Smooth muscle cell (in vitro differentiated cells): ENCODE measurements around the gene SQSTM1. TPM values are rescaled to one million over a fixed set of nuclear protein-coding genes. Genes with fewer than 3 reads are reported as not detected.

Experiments
- DNase-seq: peaks from one replicate; lab custom pipeline; 2025; ENCODE audit not compliant: unreplicated experiment; lab: John Stamatoyannopoulos, UW
- H2AFZ ChIP-seq: fragments of 200-600 bp; sonication (generic); 2 replicates; pipeline ENCODE4 v1.6.0; 2016; ENCODE audit warnings: antibody characterized with exemption, low read depth, mild to moderate bottlenecking
- H3F3A ChIP-seq: fragments of 200-600 bp; sonication (generic); 2 replicates; pipeline ENCODE4 v1.6.0; 2017; ENCODE audit warnings: antibody characterized with exemption, low read depth
- H3K27ac ChIP-seq: fragments of 200-600 bp; sonication (generic); 2 replicates; pipeline ENCODE4 v1.5.1; 2016; ENCODE audit warnings: low read depth, mild to moderate bottlenecking
- H3K27me3 ChIP-seq: fragments of 200-600 bp; sonication (generic); 2 replicates; pipeline ENCODE4 v1.6.1; 2016; ENCODE audit warnings: low read depth, mild to moderate bottlenecking
- H3K36me3 ChIP-seq: fragments of 200-600 bp; sonication (generic); 2 replicates; pipeline ENCODE4 v1.5.1; 2016; ENCODE audit warnings: low read depth
- H3K4me1 ChIP-seq: fragments of 200-600 bp; sonication (generic); 2 replicates; pipeline ENCODE4 v1.5.1; 2016; ENCODE audit warnings: low read depth
- H3K4me2 ChIP-seq: fragments of 200-600 bp; sonication (generic); 2 replicates; pipeline ENCODE4 v1.6.0; 2016; ENCODE audit warnings: mild to moderate bottlenecking
- H3K4me3 ChIP-seq: fragments of 200-600 bp; sonication (generic); 2 replicates; pipeline ENCODE4 v1.5.1; 2016; ENCODE audit warnings: mild to moderate bottlenecking
- H3K79me2 ChIP-seq: fragments of 200-600 bp; sonication (generic); 2 replicates; pipeline ENCODE4 v1.6.0; 2016; ENCODE audit warnings: low read depth, mild to moderate bottlenecking
- H3K9ac ChIP-seq: fragments of 200-600 bp; sonication (generic); 2 replicates; pipeline ENCODE4 v1.6.0; 2016; ENCODE audit warnings: low read depth
- H3K9me3 ChIP-seq: fragments of 200-600 bp; sonication (generic); replicated peaks from 2 replicates; pipeline ENCODE4 v1.5.1; 2016; ENCODE audit warnings: low read depth
- H4K20me1 ChIP-seq: fragments of 200-600 bp; sonication (generic); 2 replicates; pipeline ENCODE4 v1.6.0; 2016; ENCODE audit warnings: low read depth
- WGBS: methylation state at CpG from one replicate; pipeline ENCODE4 v1.1.7; 2016; ENCODE audit warnings: low lambda C conversion rate; 5-methylcytosine and 5-hydroxymethylcytosine counted together
- polyA plus RNA-seq: library from polyadenylated mRNA; unstranded; fragments of >200 nt; fragmentation: Nextera tagmentation; extraction: Ambion mirVana; gene quantifications from 2 replicates; pipeline ENCODE4 v1.2.1, GENCODE V29; 2016
- total RNA-seq: library from RNA; depleted of rRNA; stranded (reverse); fragments of >200 nt; gene quantifications from 2 replicates; pipeline ENCODE4 v1.2.3, GENCODE V29; 2014
- TF ChIP-seq, protein P1 (sequence below): fragments of 200-600 bp; sonication (generic); IDR thresholded peaks from 2 replicates; pipeline ENCODE4 v1.5.1; 2017; ENCODE audit warnings: borderline replicate concordance, mild to moderate bottlenecking, antibody characterized with exemption; ENCODE audit not compliant: insufficient read depth, poor library complexity, severe bottlenecking

The SQSTM1 gene
- total and polyA plus RNA-seq, 2 experiments from 2014 or later: 114 to 159 TPM

GRCh38 chr5:179791881-179792611 is 28.7 kb upstream of the SQSTM1 start:
- Histone ChIP-seq H3K36me3 (no peaks in the 10 kb centered on the region), H3K9ac (no peak overlapping the region), H2AFZ (no peak overlapping the region), H3K27ac (no peak overlapping the region), H4K20me1 (no peaks in the 10 kb centered on the region), H3K4me3 (no peak overlapping the region), H3K4me2 (no peak overlapping the region), H3K9me3 (no peaks in the 10 kb centered on the region), H3F3A (no peaks in the 10 kb centered on the region), H3K27me3 (no peaks in the 10 kb centered on the region), H3K79me2 (no peaks in the 10 kb centered on the region), H3K4me1 (peaks cover 4% of the 10 kb centered on the region)
- DNase-seq: no peak
- WGBS: 90% methylated on average over 15 of the region's 15 CpGs
- TF ChIP-seq, protein P1, sequence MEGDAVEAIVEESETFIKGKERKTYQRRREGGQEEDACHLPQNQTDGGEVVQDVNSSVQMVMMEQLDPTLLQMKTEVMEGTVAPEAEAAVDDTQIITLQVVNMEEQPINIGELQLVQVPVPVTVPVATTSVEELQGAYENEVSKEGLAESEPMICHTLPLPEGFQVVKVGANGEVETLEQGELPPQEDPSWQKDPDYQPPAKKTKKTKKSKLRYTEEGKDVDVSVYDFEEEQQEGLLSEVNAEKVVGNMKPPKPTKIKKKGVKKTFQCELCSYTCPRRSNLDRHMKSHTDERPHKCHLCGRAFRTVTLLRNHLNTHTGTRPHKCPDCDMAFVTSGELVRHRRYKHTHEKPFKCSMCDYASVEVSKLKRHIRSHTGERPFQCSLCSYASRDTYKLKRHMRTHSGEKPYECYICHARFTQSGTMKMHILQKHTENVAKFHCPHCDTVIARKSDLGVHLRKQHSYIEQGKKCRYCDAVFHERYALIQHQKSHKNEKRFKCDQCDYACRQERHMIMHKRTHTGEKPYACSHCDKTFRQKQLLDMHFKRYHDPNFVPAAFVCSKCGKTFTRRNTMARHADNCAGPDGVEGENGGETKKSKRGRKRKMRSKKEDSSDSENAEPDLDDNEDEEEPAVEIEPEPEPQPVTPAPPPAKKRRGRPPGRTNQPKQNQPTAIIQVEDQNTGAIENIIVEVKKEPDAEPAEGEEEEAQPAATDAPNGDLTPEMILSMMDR: no peak

- 97% methylated on average over 21 of the region's 24 CpGs for WGBS
- Histone ChIP-seq H2AFZ (no peak overlapping the region), H3K9me3 (no peaks in the 10 kb centered on the region), H3K27ac (no peak overlapping the region), H3K79me2 (no peaks in the 10 kb centered on the region), H3K4me3 (no peak overlapping the region), H3K4me2 (no peak overlapping the region), H3K27me3 (no peaks in the 10 kb centered on the region), H4K20me1 (no peaks in the 10 kb centered on the region), H3F3A (no peaks in the 10 kb centered on the region), H3K4me1 (peaks cover 4% of the 10 kb centered on the region), H3K9ac (no peak overlapping the region), H3K36me3 (no peaks in the 10 kb centered on the region)
- no peak for DNase-seq
- TF ChIP-seq, protein P1: no peak
Measured at GRCh38 chr5:179792612-179793467, 27.9 kb upstream of the SQSTM1 start.

DNA sequence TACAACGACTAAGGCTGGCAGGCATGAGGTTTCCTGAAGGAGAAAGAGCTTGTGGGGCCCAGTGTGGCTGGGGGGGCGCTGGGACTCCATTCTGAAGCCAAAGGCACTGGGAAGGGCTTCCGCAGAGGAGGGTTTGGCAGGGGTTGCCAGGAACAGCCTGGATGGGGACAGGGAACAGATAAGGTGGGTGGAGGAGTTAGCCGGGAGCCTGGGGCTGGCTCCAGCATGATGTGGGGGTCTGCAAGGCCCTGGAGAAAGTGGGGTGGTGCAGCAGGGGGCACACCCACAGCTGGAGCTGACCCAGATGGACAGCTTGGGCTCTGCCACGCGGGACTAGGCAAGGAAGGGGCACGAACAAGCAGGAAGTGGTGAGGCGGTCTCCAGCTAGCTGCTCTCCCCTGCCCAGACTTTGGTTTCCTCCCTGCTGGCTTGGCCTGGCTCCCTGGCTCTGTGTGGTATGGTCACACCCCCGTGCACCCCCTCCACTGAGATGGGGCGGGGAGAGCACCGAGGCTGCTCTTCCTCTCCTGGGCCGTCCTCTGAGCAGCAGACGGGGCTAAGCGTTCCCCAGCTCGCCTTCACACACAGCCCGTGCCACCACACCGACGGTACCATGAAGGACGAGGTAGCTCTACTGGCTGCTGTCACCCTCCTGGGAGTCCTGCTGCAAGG is 27.1 kb upstream of the SQSTM1 start, which contains the start of gene LTC4S:
Gene LTC4S (plus strand): TSS at position 519 of the 672 bp plus-strand sequence. CDS start 95 bp downstream, at position 614.
- DNase-seq: no peak
- H3K27ac ChIP-seq: no peak within 1 kb of the TSS
- no peaks in the 10 kb centered on the region for H3K9me3 ChIP-seq
- H4K20me1 ChIP-seq: no peaks in the 10 kb centered on the region
- H3K27me3 ChIP-seq: no peaks in the 10 kb centered on the region
- H2AFZ ChIP-seq: no peak within 1 kb of the TSS
- H3K36me3 ChIP-seq: no peaks in the 10 kb centered on the region
- no peak within 1 kb of the TSS for H3K4me3 ChIP-seq
- TF ChIP-seq, protein P1: no peak
- no peaks in the 10 kb centered on the region for H3F3A ChIP-seq
- H3K9ac ChIP-seq: no peak within 1 kb of the TSS
- no peak within 1 kb of the TSS for H3K4me2 ChIP-seq
- no peaks in the 10 kb centered on the region for H3K79me2 ChIP-seq
- peaks cover 4% of the 10 kb centered on the region for H3K4me1 ChIP-seq
- 91% methylated on average over 18 of the region's 19 CpGs for WGBS
